Stimulated activated naive CD4-positive, alpha-beta T cell (primary cell): Measurements from ENCODE around the gene ATP2B2.

Experiments used
- DNase-seq, 6 experiments: peaks; one replicate each; lab custom pipeline; 2025; lab: John Stamatoyannopoulos, UW

Gene ATP2B2

GRCh38 chr3:10529809-10530208 lies 24.4 kb upstream of the ATP2B2 start:
- no peak for DNase-seq

- DNase-seq, result no peak
Observed at GRCh38 chr3:10528046-10528445, 22.7 kb upstream of the ATP2B2 start.

- no peak for DNase-seq
Observed at GRCh38 chr3:10527295-10528001, 22.1 kb upstream of the ATP2B2 start.

- DNase-seq, result no peak
Observed at GRCh38 chr3:10526366-10526765, 21.0 kb upstream of the ATP2B2 start.

GRCh38 chr3:10524799-10525301 lies 19.5 kb upstream of the ATP2B2 start:
- no peak for DNase-seq

- DNase-seq, result no peak
Observed at GRCh38 chr3:10524270-10524669, 18.9 kb upstream of the ATP2B2 start.

GRCh38 chr3:10523561-10523960 lies 18.2 kb upstream of the ATP2B2 start:
- DNase-seq, result no peak

GRCh38 chr3:10522646-10523303 lies 17.4 kb upstream of the ATP2B2 start:
- no peak for DNase-seq

- DNase-seq, result no peak
Observed at GRCh38 chr3:10521772-10522441, 16.5 kb upstream of the ATP2B2 start.

GRCh38 chr3:10520072-10520471 lies 14.7 kb upstream of the ATP2B2 start:
- no peak for DNase-seq

- no peak for DNase-seq
Observed at GRCh38 chr3:10519236-10519635, 13.8 kb upstream of the ATP2B2 start.

- no peak for DNase-seq
Observed at GRCh38 chr3:10518506-10519150, 13.2 kb upstream of the ATP2B2 start.

GRCh38 chr3:10517627-10518026 lies 12.2 kb upstream of the ATP2B2 start:
- DNase-seq, result no peak

- no peak for DNase-seq
Observed at GRCh38 chr3:10516544-10517452, 11.4 kb upstream of the ATP2B2 start.

GRCh38 chr3:10515884-10516495 lies 10.6 kb upstream of the ATP2B2 start:
- no peak for DNase-seq

- no peak for DNase-seq
Observed at GRCh38 chr3:10515396-10515795, 10.0 kb upstream of the ATP2B2 start.

- DNase-seq, result no peak
Observed at GRCh38 chr3:10514407-10515069, 9.2 kb upstream of the ATP2B2 start.

- no peak for DNase-seq
Observed at GRCh38 chr3:10513306-10513705, 7.9 kb upstream of the ATP2B2 start.

- no peak for DNase-seq
Observed at GRCh38 chr3:10512687-10513086, 7.3 kb upstream of the ATP2B2 start.

- DNase-seq, result no peak
Observed at GRCh38 chr3:10511809-10512494, 6.6 kb upstream of the ATP2B2 start.
